ELR (cell line): ENCODE measurements around the gene HOXD8.
A peak's percentile ranks its signal among the peaks of the same experiment; 100 is the strongest.

Experiments used
- DNase-seq: peaks from one replicate; pipeline ENCODE4 v3.0.0-alpha.2; 2015; ENCODE audit warnings: low read depth

Gene HOXD8

GRCh38 chr2:176090862-176091261, 38.6 kb upstream of the HOXD8 start:
- no peak for DNase-seq

- no peak for DNase-seq
Measured at GRCh38 chr2:176091329-176092258, 37.9 kb upstream of the HOXD8 start.

DNA sequence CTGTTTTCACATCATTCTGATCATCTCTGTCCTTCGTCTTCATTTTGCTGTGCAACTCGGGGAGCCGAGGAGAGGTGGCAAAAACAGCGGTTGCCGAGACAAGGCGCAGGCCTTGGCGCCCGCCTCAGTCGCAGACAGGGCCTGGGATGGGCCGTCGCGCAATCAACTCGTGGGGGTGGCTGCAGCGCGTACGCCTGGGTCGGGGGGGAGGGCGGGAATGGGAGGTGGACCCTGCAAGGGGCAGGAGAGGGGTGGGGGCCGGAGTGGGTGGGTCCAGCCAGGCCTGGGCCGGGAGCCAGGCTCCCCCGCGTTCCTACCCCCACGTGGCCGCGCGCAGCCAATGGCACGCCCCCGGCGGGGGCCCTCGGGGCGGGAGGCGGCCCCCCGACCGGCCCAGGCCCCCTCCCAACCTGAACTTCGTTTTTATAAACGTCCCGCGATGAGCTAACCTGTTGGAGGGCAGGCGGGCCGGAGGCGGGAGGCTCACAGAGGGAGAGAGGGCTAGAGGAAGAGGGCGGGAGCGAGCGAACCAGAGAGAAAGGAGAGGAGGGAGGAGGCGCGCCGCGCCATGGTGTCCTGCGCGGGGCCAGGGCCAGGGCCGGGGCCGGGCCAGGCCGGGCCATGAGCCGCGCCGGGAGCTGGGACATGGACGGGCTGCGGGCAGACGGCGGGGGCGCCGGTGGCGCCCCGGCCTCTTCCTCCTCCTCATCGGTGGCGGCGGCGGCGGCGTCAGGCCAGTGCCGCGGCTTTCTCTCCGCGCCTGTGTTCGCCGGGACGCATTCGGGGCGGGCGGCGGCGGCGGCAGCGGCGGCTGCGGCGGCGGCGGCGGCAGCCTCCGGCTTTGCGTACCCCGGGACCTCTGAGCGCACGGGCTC, 37.0 kb upstream of the HOXD8 start, which contains the start of gene HOXD13:
Gene HOXD13, plus strand, starts transcription at position 452 of the 875 bp plus-strand sequence. Its CDS starts 170 bp downstream, at position 622.
- DNase-seq: peak; percentile 48

GRCh38 chr2:176093145-176093897, 36.2 kb upstream of the HOXD8 start:
- DNase-seq: peak; percentile 44

DNA sequence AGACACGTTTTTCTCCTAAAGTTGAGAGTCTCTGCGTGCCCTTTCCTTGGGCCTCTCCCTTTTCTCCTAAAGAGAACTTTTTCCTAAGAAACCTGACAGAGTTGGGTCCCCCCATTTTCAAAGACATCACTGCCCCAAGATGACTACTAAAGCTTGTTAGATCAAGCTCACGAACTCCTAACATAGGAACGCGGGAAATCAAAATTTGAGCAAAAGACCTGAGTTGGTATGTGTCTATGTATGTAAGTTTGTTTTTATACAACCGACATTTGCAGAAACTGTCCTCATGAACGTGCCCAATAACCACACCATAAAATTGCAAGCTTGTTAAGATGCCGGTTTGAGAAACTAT, 35.6 kb upstream of the HOXD8 start:
- no peak for DNase-seq

GRCh38 chr2:176094349-176094748, 35.2 kb upstream of the HOXD8 start:
- no peak for DNase-seq

- DNase-seq: no peak
Measured at GRCh38 chr2:176095421-176095820, 34.1 kb upstream of the HOXD8 start.

GRCh38 chr2:176096243-176096985, 33.1 kb upstream of the HOXD8 start:
- DNase-seq: peak; percentile 49

DNA sequence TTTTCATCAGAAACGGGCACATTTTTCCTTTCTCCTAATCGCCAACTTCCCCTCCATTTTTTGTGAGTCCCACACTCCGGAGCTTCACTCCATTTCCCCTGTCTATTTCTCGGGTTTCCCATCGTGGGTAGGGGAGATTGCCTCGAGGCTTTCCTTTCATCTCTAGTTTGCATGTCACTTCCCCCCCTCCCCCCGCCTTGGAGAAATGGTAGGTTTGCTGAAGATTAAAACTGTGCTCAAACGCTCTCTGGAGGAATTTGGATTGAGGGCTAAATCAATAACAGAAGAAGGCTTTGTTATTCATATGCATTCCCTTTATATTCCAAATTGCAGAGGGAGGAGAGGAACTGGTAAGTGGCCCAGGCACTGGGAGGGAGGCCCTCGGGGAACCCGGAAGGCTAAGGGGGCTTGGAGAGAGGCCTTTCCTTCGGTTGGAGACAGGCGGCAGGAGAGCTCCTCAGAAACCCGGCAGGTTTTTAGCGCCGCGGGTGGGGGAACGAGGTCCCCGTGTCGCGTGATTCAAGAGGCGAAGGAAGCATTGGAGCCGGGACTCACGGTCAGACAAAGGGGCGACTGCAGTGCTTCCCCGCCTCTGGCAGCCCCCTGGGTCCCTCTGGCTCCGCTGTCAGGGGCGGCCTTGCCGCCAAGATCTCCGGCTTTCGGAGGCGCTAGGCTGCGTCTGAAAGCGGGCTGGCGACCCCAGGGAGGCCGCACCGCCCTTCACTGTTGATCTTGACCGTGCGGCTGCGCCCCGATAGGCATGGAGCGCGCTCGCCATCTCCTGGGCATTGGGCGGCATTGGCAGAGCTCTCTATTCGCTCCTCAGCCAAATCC, 32.3 kb upstream of the HOXD8 start:
- peak; percentile 87 for DNase-seq

- no peak for DNase-seq
Measured at GRCh38 chr2:176097820-176098365, 31.6 kb upstream of the HOXD8 start.

- no peak for DNase-seq
Measured at GRCh38 chr2:176098366-176099158, 30.9 kb upstream of the HOXD8 start.

DNA sequence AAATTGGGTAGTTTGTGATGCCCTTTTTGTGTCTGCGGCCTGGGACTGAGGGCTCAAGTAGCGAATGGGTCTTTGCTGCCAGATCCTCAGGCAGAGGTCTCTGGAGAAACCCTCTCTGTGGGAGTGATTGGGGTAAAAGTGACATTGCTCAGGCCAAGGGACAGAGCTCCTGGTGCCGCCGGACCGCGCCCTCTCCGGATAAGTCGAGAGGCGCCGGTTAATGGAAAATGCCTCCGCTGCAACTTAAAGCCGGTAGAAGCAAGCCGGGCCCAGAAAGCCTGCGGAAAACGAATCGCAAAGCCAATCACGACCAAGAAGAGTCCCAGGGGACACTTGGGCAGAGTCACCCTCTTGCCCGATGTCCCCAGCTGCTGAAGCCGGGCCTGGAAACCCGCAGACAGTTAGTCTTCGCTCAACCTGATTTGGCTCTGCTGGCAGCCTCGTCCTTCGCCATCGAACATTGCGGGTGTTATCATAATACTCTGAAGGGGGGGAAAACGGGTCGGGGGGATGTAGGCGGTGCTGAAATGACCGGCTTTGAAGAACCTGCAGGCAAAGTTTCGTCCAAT, 30.3 kb upstream of the HOXD8 start:
- no peak for DNase-seq

- no peak for DNase-seq
Measured at GRCh38 chr2:176099728-176100546, 29.6 kb upstream of the HOXD8 start, which contains the start of gene HOXD12. Gene HOXD12, plus strand, starts transcription at chr2:176099795. Its CDS starts 7 bp downstream, at chr2:176099802.

DNA sequence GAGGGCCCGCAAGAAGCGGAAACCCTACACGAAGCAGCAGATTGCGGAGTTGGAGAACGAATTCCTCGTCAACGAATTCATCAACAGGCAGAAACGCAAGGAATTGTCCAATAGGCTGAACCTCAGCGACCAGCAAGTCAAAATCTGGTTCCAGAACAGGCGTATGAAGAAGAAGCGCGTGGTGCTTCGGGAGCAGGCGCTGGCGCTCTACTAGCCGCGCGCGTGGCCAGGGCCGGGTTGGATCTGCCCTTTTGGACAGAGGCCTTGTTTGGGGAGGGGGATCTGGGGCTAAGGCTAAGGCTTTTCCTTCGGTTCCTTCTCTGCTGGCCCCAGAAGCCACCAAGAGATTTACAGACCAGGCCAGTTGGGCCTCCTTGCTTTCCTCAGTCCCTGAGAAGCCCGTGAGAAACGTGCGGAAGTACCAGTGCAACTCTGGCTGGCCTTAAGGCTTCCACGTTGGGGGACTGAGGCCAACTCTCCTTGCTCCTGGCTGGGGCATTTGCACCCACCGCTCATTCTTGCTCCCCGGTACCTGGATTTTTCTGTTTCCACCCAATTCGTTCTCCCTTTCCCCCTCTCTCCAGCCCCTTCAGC, 28.9 kb upstream of the HOXD8 start:
- no peak for DNase-seq

DNA sequence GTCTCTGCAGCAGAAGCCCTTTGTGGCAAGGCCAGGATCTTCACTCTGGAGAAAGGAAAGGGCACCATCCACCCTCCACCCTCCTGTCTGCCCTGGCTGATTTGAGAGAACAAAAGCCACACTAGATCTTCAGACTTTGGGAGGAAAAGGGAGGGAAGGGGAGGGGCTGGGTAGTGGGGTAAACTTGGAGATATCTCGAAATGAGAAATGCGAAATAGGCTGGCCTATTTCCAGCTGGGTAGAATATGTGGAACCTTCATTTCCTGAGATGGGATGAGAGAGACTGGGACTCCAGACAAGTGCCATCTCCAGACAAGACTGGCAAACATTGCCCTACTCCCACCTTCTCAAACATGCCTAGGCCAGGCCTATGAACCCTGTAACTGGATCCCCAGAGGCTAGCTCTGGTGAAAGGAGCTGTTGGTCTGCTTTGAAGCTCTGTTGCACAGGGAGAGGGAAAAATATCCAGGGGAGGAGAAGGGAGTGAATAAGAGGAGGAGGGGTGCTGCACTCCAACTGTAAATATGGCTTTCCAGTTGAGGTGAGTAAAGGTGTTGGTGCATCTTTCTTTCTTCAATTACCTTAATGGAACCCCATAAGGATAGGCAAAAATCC, 28.2 kb upstream of the HOXD8 start:
- no peak for DNase-seq

- DNase-seq: no peak
Measured at GRCh38 chr2:176101842-176102241, 27.7 kb upstream of the HOXD8 start.

DNA sequence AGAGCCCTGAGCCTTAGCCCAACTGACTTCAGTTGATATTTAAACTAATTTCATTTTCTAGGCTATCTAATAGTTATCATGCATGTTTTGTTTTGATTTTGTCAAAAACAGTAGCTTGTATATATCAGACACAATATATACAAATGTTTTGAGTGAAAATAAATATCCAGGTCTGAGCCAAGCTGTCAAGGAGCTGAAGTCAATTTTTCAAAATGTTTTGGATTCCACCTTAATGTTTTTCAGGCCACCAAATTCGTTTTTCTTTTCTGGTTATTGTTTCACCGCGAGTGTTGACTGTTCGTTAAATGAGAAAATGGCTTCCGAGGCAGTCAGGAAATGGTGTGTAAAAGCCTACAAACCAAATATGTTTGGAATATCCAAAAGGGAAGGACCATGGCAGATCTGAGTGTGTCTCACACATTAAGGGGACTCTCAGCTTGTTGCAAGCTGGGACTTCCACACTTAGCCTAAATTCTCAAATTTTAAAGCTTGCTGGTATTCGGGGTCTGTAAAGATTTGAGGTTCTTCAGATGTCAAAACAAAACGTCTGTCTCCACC, 27.1 kb upstream of the HOXD8 start:
- DNase-seq: no peak
